Cardiac muscle cell (in vitro differentiated cells and primary cell): ENCODE measurements around the gene TSPEAR. TPM values are rescaled to one million over a fixed set of nuclear protein-coding genes. Genes with fewer than 3 reads are reported as not detected.

Experiments used
- DNase-seq, 2 donors: peaks; one replicate each; pipeline versions ENCODE4 v3.0.0 to v3.0.0-alpha.2; 2010 to 2017; ENCODE audit warnings: low read depth in 1 of 2, low spot score in 1 of 2
- H3K27ac ChIP-seq: fragments of 200-600 bp; sonication (generic); 2 replicates; pipeline ENCODE4 v1.5.1; 2016
- H3K27me3 ChIP-seq: fragments of 200-600 bp; sonication (generic); 2 replicates; pipeline ENCODE4 v1.6.0; 2016; ENCODE audit warnings: control low read depth
- H3K36me3 ChIP-seq: fragments of 200-600 bp; sonication (generic); 2 replicates; pipeline ENCODE4 v1.5.1; 2016; ENCODE audit warnings: control low read depth
- H3K4me1 ChIP-seq: fragments of 200-600 bp; sonication (generic); 2 replicates; pipeline ENCODE4 v1.8.1; 2017; ENCODE audit warnings: low read depth, mild to moderate bottlenecking, mixed run types
- H3K4me3 ChIP-seq: fragments of 200-600 bp; sonication (generic); 2 replicates; pipeline ENCODE4 v1.5.1; 2016; ENCODE audit warnings: mild to moderate bottlenecking
- H3K9me3 ChIP-seq: fragments of 200-600 bp; sonication (generic); 2 replicates; pipeline ENCODE4 v1.5.1; 2017; ENCODE audit warnings: low read depth, mild to moderate bottlenecking, control low read depth
- polyA plus RNA-seq: library from polyadenylated mRNA; unstranded; fragments of >200 nt; fragmentation: Nextera tagmentation; extraction: Ambion mirVana; gene quantifications from 2 replicates; pipeline ENCODE4 v1.2.1, GENCODE V29; 2016
- total RNA-seq: library from RNA; depleted of rRNA; stranded (reverse); fragments of >200 nt; gene quantifications from 2 replicates; pipeline ENCODE4 v1.2.3, GENCODE V29; 2016
- TF ChIP-seq, protein P1 (sequence below): IDR thresholded peaks from 2 replicates; pipeline ENCODE4 v1.5.1; 2012; ENCODE audit warnings: low read depth, mild to moderate bottlenecking, low read length

Gene TSPEAR
- total and polyA plus RNA-seq, 2 experiments from 2014 or later = 2.8 to 3.4 TPM

- Histone ChIP-seq H3K9me3 (peaks cover 5% of the 10 kb centered on the region), H3K27ac (no peak overlapping the region), H3K4me1 (no peaks in the 10 kb centered on the region), H3K27me3 (no peaks in the 10 kb centered on the region), H3K4me3 (no peak overlapping the region), H3K36me3 (no peaks in the 10 kb centered on the region)
- TF ChIP-seq, protein P1, sequence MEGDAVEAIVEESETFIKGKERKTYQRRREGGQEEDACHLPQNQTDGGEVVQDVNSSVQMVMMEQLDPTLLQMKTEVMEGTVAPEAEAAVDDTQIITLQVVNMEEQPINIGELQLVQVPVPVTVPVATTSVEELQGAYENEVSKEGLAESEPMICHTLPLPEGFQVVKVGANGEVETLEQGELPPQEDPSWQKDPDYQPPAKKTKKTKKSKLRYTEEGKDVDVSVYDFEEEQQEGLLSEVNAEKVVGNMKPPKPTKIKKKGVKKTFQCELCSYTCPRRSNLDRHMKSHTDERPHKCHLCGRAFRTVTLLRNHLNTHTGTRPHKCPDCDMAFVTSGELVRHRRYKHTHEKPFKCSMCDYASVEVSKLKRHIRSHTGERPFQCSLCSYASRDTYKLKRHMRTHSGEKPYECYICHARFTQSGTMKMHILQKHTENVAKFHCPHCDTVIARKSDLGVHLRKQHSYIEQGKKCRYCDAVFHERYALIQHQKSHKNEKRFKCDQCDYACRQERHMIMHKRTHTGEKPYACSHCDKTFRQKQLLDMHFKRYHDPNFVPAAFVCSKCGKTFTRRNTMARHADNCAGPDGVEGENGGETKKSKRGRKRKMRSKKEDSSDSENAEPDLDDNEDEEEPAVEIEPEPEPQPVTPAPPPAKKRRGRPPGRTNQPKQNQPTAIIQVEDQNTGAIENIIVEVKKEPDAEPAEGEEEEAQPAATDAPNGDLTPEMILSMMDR = no peak
- DNase-seq = no peak
Observed at GRCh38 chr21:44738621-44739020, 27.2 kb upstream of the TSPEAR start.

DNA sequence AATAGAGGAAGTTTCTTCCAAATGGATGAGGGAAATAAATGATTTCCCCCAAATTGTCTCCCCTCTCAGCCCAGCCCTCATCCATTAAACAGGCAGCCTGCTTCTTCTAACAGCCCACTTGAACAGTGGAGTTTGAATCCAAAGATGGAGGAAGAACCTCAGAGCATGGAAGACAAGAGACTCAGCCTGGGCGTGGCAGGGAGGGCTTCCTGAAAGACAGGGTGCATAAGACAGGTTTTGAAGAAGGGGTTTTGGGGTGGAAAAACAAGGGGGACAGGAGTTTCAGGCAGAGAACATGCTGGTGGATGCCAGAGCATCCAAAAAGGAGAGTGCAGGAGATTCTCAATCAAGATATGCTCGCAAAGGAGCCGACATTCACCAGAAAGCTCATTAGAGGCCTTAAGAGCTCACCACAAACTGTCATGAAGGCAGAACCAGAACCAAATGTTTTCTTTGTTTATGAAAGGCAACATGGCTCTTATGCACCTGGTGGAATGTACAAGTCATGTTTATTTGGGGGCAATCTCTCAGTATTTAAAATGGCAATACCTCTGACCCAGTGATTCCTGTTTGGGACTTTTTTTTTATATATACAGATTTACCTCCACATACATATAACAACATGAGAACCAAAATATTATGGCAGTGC, 26.5 kb upstream of the TSPEAR start:
- Histone ChIP-seq H3K27ac (no peak overlapping the region), H3K4me3 (no peak overlapping the region), H3K27me3 (no peaks in the 10 kb centered on the region), H3K4me1 (no peaks in the 10 kb centered on the region), H3K9me3 (peaks cover 5% of the 10 kb centered on the region), H3K36me3 (no peaks in the 10 kb centered on the region)
- TF ChIP-seq, protein P1 = no peak
- peak; percentile 33 to 42 for DNase-seq

- no peaks in the 10 kb centered on the region for H3K4me1 ChIP-seq
Observed at GRCh38 chr21:44736291-44737004, 25.1 kb upstream of the TSPEAR start.

GRCh38 chr21:44735821-44736220, 24.4 kb upstream of the TSPEAR start:
- Histone ChIP-seq H3K4me3 (no peak overlapping the region), H3K36me3 (no peaks in the 10 kb centered on the region), H3K27ac (no peak overlapping the region), H3K9me3 (peaks cover 5% of the 10 kb centered on the region), H3K27me3 (no peaks in the 10 kb centered on the region), H3K4me1 (no peaks in the 10 kb centered on the region)
- no peak for DNase-seq
- TF ChIP-seq, protein P1 = no peak

More at GRCh38 chr21:44736291-44737004, 25.1 kb upstream of the TSPEAR start:
- no peaks in the 10 kb centered on the region for H3K36me3 ChIP-seq
- H3K4me3 ChIP-seq = no peak overlapping the region
- TF ChIP-seq, protein P1 = no peak
- H3K27ac ChIP-seq = no peak overlapping the region
- H3K27me3 ChIP-seq = no peaks in the 10 kb centered on the region
- H3K9me3 ChIP-seq = peaks cover 5% of the 10 kb centered on the region
- no peak for DNase-seq

GRCh38 chr21:44734841-44735240, 23.5 kb upstream of the TSPEAR start:
- TF ChIP-seq, protein P1 = no peak
- H3K4me1 ChIP-seq = no peaks in the 10 kb centered on the region
- DNase-seq = no peak
- H3K9me3 ChIP-seq = peaks cover 5% of the 10 kb centered on the region
- H3K36me3 ChIP-seq = no peaks in the 10 kb centered on the region
- H3K27me3 ChIP-seq = no peaks in the 10 kb centered on the region
- H3K4me3 ChIP-seq = no peak overlapping the region
- H3K27ac ChIP-seq = no peak overlapping the region
